ENCODE results near the gene PIK3R2. TPM values are rescaled to one million over a fixed set of nuclear protein-coding genes. Genes with fewer than 3 reads are reported as not detected.
A peak's percentile ranks its signal among the peaks of the same experiment; 100 is the strongest.
"Not testable (repeated sequence)": the region's sequence is repeated elsewhere in the genome, so short reads cannot be mapped to it uniquely, and the experiment has no call there.

The PIK3R2 gene
- total RNA-seq, 1 donor from 2014 or later: 34.5 TPM

- peak; percentile 100 for DNase-seq
These were observed 51.0 kb downstream of the PIK3R2 start, which contains the start of gene RAB3A for GRCh38 chr19:18203863-18204393. Gene RAB3A, minus strand, starts transcription at chr19:18204042. Its CDS starts 1,302 bp downstream, at chr19:18202740.

- DNase-seq: peak; percentile 95
These were observed 51.6 kb downstream of the PIK3R2 start for GRCh38 chr19:18204394-18205199.

GRCh38 chr19:18205200-18205892 lies 52.4 kb downstream of the PIK3R2 start:
- DNase-seq: peak; percentile 92

- DNase-seq: no peak
These were observed 53.1 kb downstream of the PIK3R2 start for GRCh38 chr19:18206018-18206417.

GRCh38 chr19:18208098-18208951 lies 55.4 kb downstream of the PIK3R2 start:
- DNase-seq: peak; percentile 18

GRCh38 chr19:18209912-18210311 lies 56.9 kb downstream of the PIK3R2 start:
- not testable (repeated sequence) for DNase-seq

GRCh38 chr19:18211683-18212082 lies 58.7 kb downstream of the PIK3R2 start:
- DNase-seq: no peak

GRCh38 chr19:18214779-18215433 lies 61.9 kb downstream of the PIK3R2 start:
- DNase-seq: no peak

- no peak for DNase-seq
These were observed 63.8 kb downstream of the PIK3R2 start for GRCh38 chr19:18216789-18217188.

GRCh38 chr19:18218159-18218558 lies 65.2 kb downstream of the PIK3R2 start:
- DNase-seq: no peak

- DNase-seq: no peak
These were observed 65.6 kb downstream of the PIK3R2 start for GRCh38 chr19:18218600-18218999.

Small RNA genes lying within 50 kb of the gene (small RNA-seq; reads per million reads assigned to genes)
- not detected for gene IFI30 (ENCODE audit: low replicate concordance)

Other genes with a start within 250 kb of the PIK3R2 start
- 37.2 TPM for gene CCDC124, start 220.1 kb upstream of the PIK3R2 start, total RNA-seq
- gene KCNN1, start 186.1 kb upstream of the PIK3R2 start, total RNA-seq: 0.41 TPM
- gene ARRDC2, start 145.0 kb upstream of the PIK3R2 start, total RNA-seq: 30.1 TPM
- 0.41 TPM for gene IL12RB1, start 66.2 kb upstream of the PIK3R2 start, total RNA-seq
- 4.9 TPM for gene MAST3, start 55.4 kb upstream of the PIK3R2 start, total RNA-seq
- gene IFI30, start 20.6 kb downstream of the PIK3R2 start, total RNA-seq: 0.21 TPM
- 6.5 TPM for gene MPV17L2, start 40.1 kb downstream of the PIK3R2 start, total RNA-seq
- gene RAB3A, start 50.9 kb downstream of the PIK3R2 start, total RNA-seq: 2.1 TPM
- gene PDE4C, start 73.3 kb downstream of the PIK3R2 start, total RNA-seq: 5.7 TPM
- gene IQCN, start 121.3 kb downstream of the PIK3R2 start, total RNA-seq: 0.62 TPM
- gene JUND, start 128.5 kb downstream of the PIK3R2 start, total RNA-seq: 276 TPM
- gene LSM4, start 169.9 kb downstream of the PIK3R2 start, total RNA-seq: 143 TPM
- 12.7 TPM for gene PGPEP1, start 187.4 kb downstream of the PIK3R2 start, total RNA-seq
- gene GDF15, start 233.0 kb downstream of the PIK3R2 start, total RNA-seq: 0.51 TPM
- 1.8 TPM for gene LRRC25, start 244.5 kb downstream of the PIK3R2 start, total RNA-seq

Data from tongue (tissue), 3 donors.